K562 (cell line): ENCODE data around the gene TAF1D. TPM values are rescaled to one million over a fixed set of nuclear protein-coding genes. Genes with fewer than 3 reads are reported as not detected.
A peak's percentile ranks its signal among the peaks of the same experiment; 100 is the strongest.

Source experiments
- ARID3A ChIP-seq: IDR thresholded peaks from 2 replicates; pipeline ENCODE4 v1.6.1; 2012; ENCODE audit warnings: low read depth, low read length, improper control_type of control experiment, borderline replicate concordance
- CBX3 ChIP-seq, 2 experiments: IDR thresholded peaks; 1 replicate in 1 of 2; 2 replicates in 1 of 2; pipeline ENCODE4 v1.6.1; 2012; ENCODE audit warnings: inconsistent platforms in 2 of 2, low read length in 2 of 2, borderline replicate concordance in 1 of 2, control low read depth in 1 of 2
- CSDE1 ChIP-seq, 2 experiments: fragments of 450-650 bp; IDR thresholded peaks; 2 replicates each; pipeline ENCODE4 v1.6.1; 2016; ENCODE audit warnings: mild to moderate bottlenecking in 1 of 2
- DIDO1 ChIP-seq: fragments of 450-650 bp; IDR thresholded peaks from 2 replicates; pipeline ENCODE4 v1.6.1; 2016; ENCODE audit warnings: low read depth, missing biosample characterization, missing genetic modification characterization
- HDAC3 ChIP-seq: fragments of 450-650 bp; IDR thresholded peaks from 2 replicates; pipeline ENCODE4 v1.6.1; 2018; ENCODE audit warnings: borderline replicate concordance, mild to moderate bottlenecking, moderate library complexity; ENCODE audit not compliant: partially characterized antibody
- HMGN3 ChIP-seq: IDR thresholded peaks from 2 replicates; pipeline ENCODE4 v1.6.1; 2011; ENCODE audit warnings: borderline replicate concordance, low read depth, mild to moderate bottlenecking, mixed read lengths, low read length; ENCODE audit not compliant: insufficient read length; ENCODE audit errors: extremely low read depth
- KDM1A ChIP-seq, 2 experiments: fragments of 450-650 bp; IDR thresholded peaks; 2 replicates each; pipeline ENCODE4 v1.6.1; 2016; ENCODE audit warnings: mild to moderate bottlenecking in 2 of 2
- KLF6 ChIP-seq: fragments of 250-450 bp; sonication (Bioruptor Pico); IDR thresholded peaks from 2 replicates; pipeline ENCODE4 v1.4.0; 2020; ENCODE audit warnings: mild to moderate bottlenecking, moderate library complexity, borderline replicate concordance
- NFIX ChIP-seq: fragments of 250-450 bp; sonication (Bioruptor Pico); IDR thresholded peaks from 2 replicates; pipeline ENCODE4 v1.4.0; 2020; ENCODE audit warnings: low read depth, mild to moderate bottlenecking, moderate library complexity
- NRF1 ChIP-seq, 2 experiments: fragments of 450-650 bp; IDR thresholded peaks in 1 of 2; conservative IDR thresholded peaks in 1 of 2; 2 replicates each; pipeline ENCODE4 v1.6.1; 2014; ENCODE audit warnings: mild to moderate bottlenecking in 2 of 2
- NUFIP1 ChIP-seq: fragments of 450-650 bp; IDR thresholded peaks from 2 replicates; pipeline ENCODE4 v1.6.1; 2018; ENCODE audit not compliant: partially characterized antibody
- PPARD ChIP-seq: fragments of 250-450 bp; sonication (Bioruptor Pico); IDR thresholded peaks from 2 replicates; pipeline ENCODE4 v1.8.0; 2022; ENCODE audit warnings: inconsistent platforms, mild to moderate bottlenecking, moderate library complexity
- RFX5 ChIP-seq: IDR thresholded peaks from 2 replicates; pipeline ENCODE4 v1.6.1; 2011; ENCODE audit warnings: low read depth, mild to moderate bottlenecking, improper control_type of control experiment, low read length
- SAFB ChIP-seq: fragments of 200-400 bp; formaldehyde crosslinking; IDR thresholded peaks from 2 replicates; pipeline ENCODE4 v1.6.1; 2017; ENCODE audit warnings: low read depth, low read length, borderline replicate concordance
- SIN3B ChIP-seq: fragments of 450-650 bp; IDR thresholded peaks from 2 replicates; pipeline ENCODE4 v1.6.1; 2017; ENCODE audit warnings: low read depth, mild to moderate bottlenecking, moderate library complexity
- TEAD4 ChIP-seq, 2 experiments: sonication (generic) in 1 of 2; formaldehyde crosslinking in 1 of 2; IDR thresholded peaks; 2 replicates each; pipeline versions ENCODE4 v1.6.1 to v1.8.0; 2012 to 2022; ENCODE audit warnings: borderline replicate concordance in 1 of 2, inconsistent platforms in 1 of 2, low read length in 1 of 2, mild to moderate bottlenecking in 1 of 2, missing genetic modification reagents in 1 of 2
- XRCC5 ChIP-seq: fragments of 200-400 bp; formaldehyde crosslinking; IDR thresholded peaks from 2 replicates; pipeline ENCODE4 v1.6.1; 2017; ENCODE audit warnings: low read depth, mild to moderate bottlenecking, low read length
- ZBTB49 ChIP-seq: sonication (generic); formaldehyde crosslinking; IDR thresholded peaks from 2 replicates; pipeline ENCODE4 v1.8.0; 2022; ENCODE audit warnings: missing genetic modification reagents, mild to moderate bottlenecking, borderline replicate concordance
- ZBTB7A ChIP-seq: IDR thresholded peaks from 2 replicates; pipeline ENCODE4 v1.6.1; 2011; ENCODE audit warnings: low read depth, mild to moderate bottlenecking, low read length, moderate library complexity, borderline replicate concordance; ENCODE audit not compliant: control insufficient read depth
- ZC3H8 ChIP-seq: fragments of 450-650 bp; IDR thresholded peaks from 2 replicates; pipeline ENCODE4 v1.6.1; 2017
- ZNF224 ChIP-seq: sonication (generic); formaldehyde crosslinking; IDR thresholded peaks from 2 replicates; pipeline ENCODE4 v1.8.0; 2022; ENCODE audit warnings: mild to moderate bottlenecking, missing genetic modification reagents
- ZNF507 ChIP-seq: conservative IDR thresholded peaks from 2 replicates; pipeline ENCODE4 v1.6.1; 2017; ENCODE audit warnings: missing genetic modification characterization, missing compliant biosample characterization
- ZNF561 ChIP-seq: fragments of 450-650 bp; formaldehyde crosslinking; conservative IDR thresholded peaks from 2 replicates; pipeline ENCODE4 v1.4.0; 2020; ENCODE audit warnings: mild to moderate bottlenecking, moderate library complexity
- ZNF584 ChIP-seq: fragments of 200-800 bp; sonication (Bioruptor generic); IDR thresholded peaks from 2 replicates; pipeline ENCODE4 v1.6.1; 2016; ENCODE audit warnings: low read depth, mild to moderate bottlenecking, missing genetic modification characterization, missing compliant biosample characterization
- ZNF668 ChIP-seq: fragments of 250-450 bp; sonication (Bioruptor Pico); IDR thresholded peaks from 2 replicates; pipeline ENCODE4 v1.8.0; 2022; ENCODE audit warnings: mild to moderate bottlenecking, inconsistent platforms
- polyA plus RNA-seq, 8 experiments: library from polyadenylated mRNA; depleted of rRNA in 4 of 8; stranded (reverse) in 5 of 8; unstranded in 3 of 8; fragments of >200 nt; fragmentation: Nextera tagmentation in 2 of 8; fragmentation: Illumina TruSeq in 1 of 8; extraction: Ambion mirVana in 2 of 8; extraction: Trizol in 1 of 8; gene quantifications; 2 replicates each; pipeline versions ENCODE4 v1.2.1 to v1.2.3, GENCODE V29; 2011 to 2014; ENCODE audit warnings: inconsistent platforms in 1 of 8, missing spikeins in 1 of 8
- total RNA-seq, 7 experiments: library from RNA; depleted of rRNA in 6 of 7; stranded (reverse); fragments of >200 nt in 6 of 7; fragmentation: Illumina TruSeq in 2 of 7; extraction: Trizol in 2 of 7; gene quantifications; 2 replicates each; pipeline versions ENCODE4 v1.2.1 to v1.2.3, GENCODE V29; 2011 to 2021; ENCODE audit warnings: low replicate concordance in 1 of 7

The TAF1D gene
- total and polyA plus RNA-seq, 9 of the 15 experiments (the other 6 are each of a cell fraction or from before 2014, with no cell fraction given) = 122 to 347 (median 250) TPM

GRCh38 chr11:93784145-93784934 is 43.0 kb upstream of the TAF1D start, which contains the start of gene MED17 (continued):
- TF ChIP-seq ZBTB49 (CRISPR knock-in tag) (no peak), NFIX (CRISPR knock-in tag) (no peak), ZC3H8 (no peak), SAFB (no peak), KLF6 (CRISPR knock-in tag) (peak; percentile 88; the same call in 1 of the 2 replicates), SIN3B (no peak), KDM1A (IDR thresholded peaks at IDR 0.05) (peak in 1 of 2 experiments; percentile 51; a peak in 1 of 4 replicates), ZNF224 (CRISPR knock-in tag) (no peak), CBX3 (IDR thresholded peaks at IDR 0.05; ENCODE audit: borderline replicate concordance in 1 of 2, low read length in 2 of 2) (no peak), TEAD4 (IDR thresholded peaks at IDR 0.05; ENCODE audit: low read length) (no peak), TEAD4 (CRISPR knock-in tag; IDR thresholded peaks at IDR 0.05; ENCODE audit: borderline replicate concordance) (no peak), HDAC3 (no peak), RFX5 (no peak), ARID3A (no peak), PPARD (no peak), NRF1 (conservative IDR thresholded peaks at IDR 0.05 in 1 of 2, IDR thresholded peaks at IDR 0.05 in 1 of 2) (peak; percentile 67 to 76), XRCC5 (no peak; the same call in 1 of the 2 replicates), ZNF668 (CRISPR knock-in tag) (no peak), DIDO1 (tag) (peak; percentile 46; the same call in 1 of the 2 replicates), ZNF507 (tag) (no peak), HMGN3 (no peak), NUFIP1 (no peak), ZNF584 (CRISPR knock-in tag) (no peak), CSDE1 (IDR thresholded peaks at IDR 0.05) (no peak), ZBTB7A (peak; percentile 32; the same call in 1 of the 2 replicates), ZNF561 (CRISPR knock-in tag) (no peak)
